SW 1271 (cell line): ENCODE data around the gene TCEAL3.
A peak's percentile ranks its signal among the peaks of the same experiment; 100 is the strongest.
"Not testable (repeated sequence)": the region's sequence is repeated elsewhere in the genome, so short reads cannot be mapped to it uniquely, and the experiment has no call there.

Experiments
- DNase-seq, 2 experiments: peaks; one replicate each; lab custom pipeline; 2025; lab: John Stamatoyannopoulos, UW

The TCEAL3 gene

GRCh38 chrX:103607364-103608305 lies at the start of gene TCEAL3:
TSS of gene TCEAL3 (plus strand) at chrX:103607963. CDS start at chrX:103609065, 1,102 bp downstream.
- DNase-seq: peak in 1 of 2 experiments; percentile 0

GRCh38 chrX:103560256-103560655 lies 47.5 kb upstream of the TCEAL3 start:
- no peak for DNase-seq

GRCh38 chrX:103562801-103563200 lies 45.0 kb upstream of the TCEAL3 start:
- peak in 1 of 2 experiments; percentile 5 for DNase-seq

- DNase-seq: no peak
Observed at GRCh38 chrX:103565197-103565596, 42.6 kb upstream of the TCEAL3 start.

- no peak for DNase-seq
Observed at GRCh38 chrX:103565752-103566151, 42.0 kb upstream of the TCEAL3 start.

GRCh38 chrX:103571121-103571520 lies 36.6 kb upstream of the TCEAL3 start:
- no peak for DNase-seq

GRCh38 chrX:103571726-103572125 lies 36.0 kb upstream of the TCEAL3 start:
- DNase-seq: no peak

- DNase-seq: no peak
Observed at GRCh38 chrX:103573202-103573601, 34.6 kb upstream of the TCEAL3 start.

- DNase-seq: no peak
Observed at GRCh38 chrX:103584596-103584995, 23.2 kb upstream of the TCEAL3 start.

GRCh38 chrX:103585411-103586313 lies 22.1 kb upstream of the TCEAL3 start, which contains the start of gene TCEAL4:
TSS of gene TCEAL4 (plus strand) at chrX:103585515. CDS start at chrX:103586676, 1,161 bp downstream.
- DNase-seq: peak in 1 of 2 experiments; percentile 23

- DNase-seq: no peak
Observed at GRCh38 chrX:103586314-103586646, 21.5 kb upstream of the TCEAL3 start.

- no peak for DNase-seq
Observed at GRCh38 chrX:103586659-103587058, 21.1 kb upstream of the TCEAL3 start.

- not testable (repeated sequence) for DNase-seq
Observed at GRCh38 chrX:103592295-103592694, 15.5 kb upstream of the TCEAL3 start.

- DNase-seq: not testable (repeated sequence)
Observed at GRCh38 chrX:103595202-103595601, 12.6 kb upstream of the TCEAL3 start.

GRCh38 chrX:103608306-103608963 lies 672 bp downstream of the TCEAL3 start:
- no peak for DNase-seq

GRCh38 chrX:103610282-103610681 lies 2.5 kb downstream of the TCEAL3 start:
- DNase-seq: no peak

GRCh38 chrX:103613362-103613890 lies 5.7 kb downstream of the TCEAL3 start:
- no peak for DNase-seq

GRCh38 chrX:103614999-103615398 lies 7.2 kb downstream of the TCEAL3 start:
- peak in 1 of 2 experiments; percentile 12 for DNase-seq

- no peak for DNase-seq
Observed at GRCh38 chrX:103615781-103616371, 8.1 kb downstream of the TCEAL3 start.

GRCh38 chrX:103616676-103617186 lies 9.0 kb downstream of the TCEAL3 start:
- no peak for DNase-seq

GRCh38 chrX:103624111-103624510 lies 16.3 kb downstream of the TCEAL3 start:
- no peak for DNase-seq
